GM10266 (cell line): Measurements from ENCODE around the gene IL18BP.

Experiments used
- DNase-seq: peaks from one replicate; pipeline ENCODE4 v3.0.0; 2012; ENCODE audit errors: extremely low spot score
- CTCF ChIP-seq: IDR thresholded peaks from 2 replicates; pipeline ENCODE4 v1.5.1; 2012; ENCODE audit warnings: mild to moderate bottlenecking, low read depth; ENCODE audit not compliant: control insufficient read depth, insufficient read depth; ENCODE audit errors: missing control alignments

IL18BP gene

GRCh38 chr11:72024069-72024754 is 25.5 kb downstream of the IL18BP start:
- no peak for TF ChIP-seq CTCF

GRCh38 chr11:72026090-72026489 is 27.4 kb downstream of the IL18BP start:
- TF ChIP-seq CTCF = no peak
- no peak for DNase-seq

More at GRCh38 chr11:72024069-72024754, 25.5 kb downstream of the IL18BP start:
- DNase-seq = no peak

- no peak for DNase-seq
- no peak for TF ChIP-seq CTCF
Measured at GRCh38 chr11:72030472-72031045, 31.9 kb downstream of the IL18BP start.

DNA sequence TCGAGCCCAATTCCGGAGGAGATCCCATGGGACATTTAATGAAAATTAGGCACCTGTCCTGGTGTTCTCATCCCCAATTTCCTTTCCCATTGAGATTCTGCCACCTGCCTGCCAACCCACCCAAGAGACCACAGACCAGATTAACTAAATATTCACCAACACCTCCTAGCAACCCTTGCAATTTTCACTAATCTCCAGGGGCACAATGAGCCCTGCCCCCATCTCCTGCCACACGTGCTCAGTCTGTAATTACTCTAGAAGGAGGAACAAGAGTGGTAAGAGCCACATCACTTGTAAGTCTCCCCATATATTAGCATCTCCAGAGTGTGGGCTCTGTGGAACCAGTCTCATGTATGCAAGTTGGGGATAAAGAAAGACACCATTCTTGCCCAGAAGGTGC is 38.0 kb downstream of the IL18BP start:
- no peak for DNase-seq
- no peak for TF ChIP-seq CTCF

DNA sequence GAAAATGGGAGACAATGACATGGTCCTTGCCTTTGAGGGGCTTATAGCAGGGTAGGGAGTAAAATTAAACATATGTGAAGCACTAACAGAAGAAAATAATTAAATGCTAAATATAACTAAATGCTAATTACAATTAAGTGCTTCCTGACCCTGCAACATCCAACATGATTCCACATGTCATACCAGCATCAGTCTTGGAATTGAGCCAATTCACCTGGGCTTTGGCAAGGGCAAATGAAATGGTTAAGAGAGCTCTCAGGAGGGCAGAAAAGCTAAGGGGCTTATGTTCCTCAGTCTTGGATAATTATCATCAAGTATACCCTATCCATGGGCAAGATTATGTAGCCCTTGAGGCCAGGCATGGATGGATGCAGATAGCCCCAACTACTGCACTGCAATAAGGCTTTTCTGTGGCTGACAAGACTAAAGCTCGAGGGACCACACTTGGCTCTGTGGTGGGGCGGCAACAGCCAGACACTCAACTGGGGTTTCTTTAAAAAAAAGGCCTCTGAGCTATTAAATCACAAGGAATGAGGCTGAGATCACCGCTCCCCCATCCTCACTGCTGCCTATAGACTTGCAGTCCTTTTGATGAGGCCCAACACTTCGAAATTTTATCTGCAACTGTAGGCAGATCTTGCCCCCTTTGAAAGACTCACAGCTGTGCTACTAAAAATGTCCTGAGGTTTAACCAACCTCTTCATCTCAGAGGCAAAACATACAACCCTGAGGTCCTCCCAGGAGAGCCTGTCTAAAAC is 39.0 kb downstream of the IL18BP start:
- DNase-seq = no peak

GRCh38 chr11:72038491-72038890 is 39.8 kb downstream of the IL18BP start:
- no peak for TF ChIP-seq CTCF
- no peak for DNase-seq

More for the DNA sequence above, 39.0 kb downstream of the IL18BP start:
- TF ChIP-seq CTCF = no peak
